IMR-90 (cell line): Measurements from ENCODE around the gene MRM2. TPM values are rescaled to one million over a fixed set of nuclear protein-coding genes. Genes with fewer than 3 reads are reported as not detected.

Experiments
- ATAC-seq: fragments of 200-7000 bp; cut with Tn5 transposase; 2 replicates; pipeline ENCODE4 v1.9.1; 2020; ENCODE audit warnings: low read depth, mild to moderate bottlenecking, moderate library complexity
- BruUV-seq: library from RNA; stranded (reverse); fragments of 400-500 nt; replicated peaks from 2 replicates; lab custom pipeline; 2021; lab: Mats Ljungman, UMichigan
- CTCF ChIA-PET: fragments of 300-600 bp; formaldehyde crosslinking; extraction: SDS; loops from one replicate; lab custom pipeline; 2021; ENCODE audit warnings: antibody characterized with exemption; lab: Yijun Ruan, JAX
- POLR2A ChIA-PET: fragments of 300-600 bp; sonication (Branson Sonifier 250); formaldehyde crosslinking; loops from one replicate; lab custom pipeline; 2022; ENCODE audit warnings: antibody characterized with exemption; ENCODE audit not compliant: unreplicated experiment; lab: Charles Lee
- DNase-seq: peaks from one replicate; pipeline ENCODE4 v3.0.0; 2013
- H2AFZ ChIP-seq: replicated peaks from 2 replicates; pipeline ENCODE3; 2013; ENCODE audit warnings: low read length, mild to moderate bottlenecking; ENCODE audit not compliant: poor library complexity
- H2AK5ac ChIP-seq: 2 replicates; pipeline ENCODE4 v1.6.1; 2013; ENCODE audit warnings: low read depth, low read length, inconsistent platforms
- H2AK9ac ChIP-seq: replicated peaks from 2 replicates; pipeline ENCODE3; 2013; ENCODE audit warnings: mild to moderate bottlenecking, low read depth, low read length, moderate library complexity; ENCODE audit not compliant: poor library complexity
- H2BK120ac ChIP-seq: 2 replicates; pipeline ENCODE4 v1.6.1; 2013; ENCODE audit warnings: low read depth, low read length, inconsistent platforms
- H2BK15ac ChIP-seq: 3 replicates; pipeline ENCODE4 v1.6.1; 2013; ENCODE audit warnings: low read depth, low read length, inconsistent platforms
- H2BK20ac ChIP-seq: 2 replicates; pipeline ENCODE4 v1.6.1; 2013; ENCODE audit warnings: low read depth, mild to moderate bottlenecking, inconsistent platforms, low read length, moderate library complexity
- H2BK5ac ChIP-seq: 2 replicates; pipeline ENCODE4 v1.6.1; 2013; ENCODE audit warnings: mild to moderate bottlenecking, low read depth, low read length, inconsistent platforms; ENCODE audit not compliant: poor library complexity, severe bottlenecking
- H3K14ac ChIP-seq: replicated peaks from 2 replicates; pipeline ENCODE4 v1.6.1; 2013; ENCODE audit warnings: low read depth, low read length, inconsistent platforms
- H3K18ac ChIP-seq: 2 replicates; pipeline ENCODE4 v1.6.1; 2013; ENCODE audit warnings: low read depth, low read length, control low read depth
- H3K23ac ChIP-seq: 2 replicates; pipeline ENCODE4 v1.6.1; 2013; ENCODE audit warnings: low read depth, low read length, inconsistent platforms
- H3K27ac ChIP-seq: 2 replicates; pipeline ENCODE4 v1.5.1; 2013; ENCODE audit warnings: mild to moderate bottlenecking, control low read depth, low read length; ENCODE audit not compliant: insufficient read depth
- H3K27me3 ChIP-seq: 2 replicates; pipeline ENCODE4 v1.6.1; 2013; ENCODE audit warnings: low read length; ENCODE audit not compliant: control insufficient read depth, insufficient read depth
- H3K36me3 ChIP-seq: 2 replicates; pipeline ENCODE4 v1.6.1; 2013; ENCODE audit warnings: low read length, mixed read lengths; ENCODE audit not compliant: control insufficient read depth, insufficient read depth
- H3K4ac ChIP-seq: 2 replicates; pipeline ENCODE4 v1.6.1; 2013; ENCODE audit warnings: low read depth, low read length, inconsistent platforms
- H3K4me1 ChIP-seq: 2 replicates; pipeline ENCODE4 v1.6.1; 2013; ENCODE audit warnings: low read length, mixed read lengths; ENCODE audit not compliant: control insufficient read depth, insufficient read depth
- H3K4me2 ChIP-seq: 2 replicates; pipeline ENCODE4 v1.6.1; 2013; ENCODE audit warnings: low read depth, mild to moderate bottlenecking, control low read depth, low read length, moderate library complexity
- H3K4me3 ChIP-seq: 2 replicates; pipeline ENCODE4 v1.5.1; 2013; ENCODE audit warnings: low read depth, mild to moderate bottlenecking, control low read depth, low read length, moderate library complexity; ENCODE audit not compliant: insufficient read depth
- H3K56ac ChIP-seq: 2 replicates; pipeline ENCODE4 v1.6.1; 2013; ENCODE audit warnings: low read length, inconsistent platforms; ENCODE audit not compliant: insufficient read depth; ENCODE audit errors: extremely low read depth
- H3K79me1 ChIP-seq, 2 experiments: 2 replicates each; pipeline ENCODE4 v1.6.1; 2013; ENCODE audit warnings: low read length in 2 of 2, inconsistent platforms in 1 of 2, low read depth in 1 of 2
- H3K9ac ChIP-seq: 2 replicates; pipeline ENCODE4 v1.6.1; 2013; ENCODE audit warnings: low read depth, low read length, control low read depth
- H3K9me1 ChIP-seq: 2 replicates; pipeline ENCODE4 v1.6.1; 2013; ENCODE audit warnings: low read length, inconsistent platforms; ENCODE audit not compliant: insufficient read depth
- H3K9me3 ChIP-seq: 2 replicates; pipeline ENCODE4 v1.6.1; 2013; ENCODE audit warnings: low read length; ENCODE audit not compliant: control insufficient read depth, insufficient read depth
- H4K20me1 ChIP-seq: 2 replicates; pipeline ENCODE4 v1.6.1; 2013; ENCODE audit warnings: low read length, inconsistent platforms; ENCODE audit not compliant: insufficient read depth
- H4K5ac ChIP-seq: 2 replicates; pipeline ENCODE4 v1.6.1; 2013; ENCODE audit warnings: mild to moderate bottlenecking, low read depth, low read length, control low read depth
- H4K8ac ChIP-seq, 2 experiments: 2 replicates each; pipeline ENCODE4 v1.6.1; 2013; ENCODE audit warnings: low read depth in 2 of 2, low read length in 2 of 2, control low read depth in 1 of 2, inconsistent platforms in 1 of 2
- H4K91ac ChIP-seq: 2 replicates; pipeline ENCODE4 v1.6.1; 2013; ENCODE audit warnings: low read depth, low read length, inconsistent platforms; ENCODE audit not compliant: insufficient read depth
- MAFK ChIP-seq: IDR thresholded peaks from 2 replicates; pipeline ENCODE4 v1.6.1; 2012; ENCODE audit warnings: low read depth, low read length, improper control_type of control experiment
- MAZ ChIP-seq: IDR thresholded peaks from 2 replicates; pipeline ENCODE4 v1.6.1; 2012; ENCODE audit warnings: low read depth, mild to moderate bottlenecking, low read length, improper control_type of control experiment, moderate library complexity, borderline replicate concordance
- RCOR1 ChIP-seq: IDR thresholded peaks from 2 replicates; pipeline ENCODE4 v1.6.1; 2012; ENCODE audit warnings: mild to moderate bottlenecking, low read length, improper control_type of control experiment; ENCODE audit not compliant: insufficient replicate concordance
- RFX5 ChIP-seq: IDR thresholded peaks from 2 replicates; pipeline ENCODE4 v1.8.0; 2012; ENCODE audit warnings: low read depth, mild to moderate bottlenecking, low read length, moderate library complexity
- WGBS, 2 experiments: methylation state at CpG; one replicate each; pipeline versions ENCODE4 v1.1.5 to v1.1.7; 2013; ENCODE audit warnings: missing lambda C conversion rate in 2 of 2; ENCODE audit not compliant: insufficient read length in 1 of 2; ENCODE audit errors: extremely low coverage in 2 of 2; 5-methylcytosine and 5-hydroxymethylcytosine counted together
- dilution Hi-C: fragments of 300-500 bp; cut with HindIII; formaldehyde crosslinking; loops from one replicate; pipeline ENCODE4 v1.14.3; 2018; ENCODE audit warnings: low sequenced_read_pairs; ENCODE audit not compliant: unreplicated experiment
- in situ Hi-C: fragments of 300-500 bp; cut with MboI; formaldehyde crosslinking; loops from 3 replicates; pipeline ENCODE4 v1.14.3; 2019; ENCODE audit warnings: low sequenced_read_pairs, inconsistent platforms, mixed read lengths
- intact Hi-C: fragments of 100-400 bp; cut with micrococcal nuclease; formaldehyde crosslinking; loops from 2 replicates; pipeline ENCODE4 v1.10.0; 2022
- polyA plus RNA-seq, 3 experiments: library from polyadenylated mRNA; depleted of rRNA; stranded (reverse); fragments of >200 nt; gene quantifications; 2 replicates each; pipeline ENCODE4 v1.2.3, GENCODE V29; 2012; ENCODE audit warnings: low replicate concordance in 1 of 3
- total RNA-seq: library from RNA; depleted of rRNA; stranded (reverse); fragments of >200 nt; gene quantifications from 2 replicates; pipeline ENCODE4 v1.2.3, GENCODE V29; 2012

MRM2 gene
- total and polyA plus RNA-seq, 2 of the 4 experiments (the other 2 are of a cell fraction) = 19.1 to 23.8 TPM

- H3K4ac ChIP-seq = no peak overlapping the region
- TF ChIP-seq MAZ (no peak), RFX5 (no peak), RCOR1 (no peak), MAFK (no peak)
- WGBS, 2 experiments = 90% methylated on average over 20 of the region's 32 CpGs; no CpG with 5 or more reads in 1 of the 2 experiments
These were observed 45.3 kb downstream of the MRM2 start for GRCh38 chr7:2196381-2197378.

More at GRCh38 chr7:2196381-2197378, 45.3 kb downstream of the MRM2 start:
- no peaks in the 10 kb centered on the region for H3K27me3 ChIP-seq
- H2AK5ac ChIP-seq = no peak overlapping the region
- in situ Hi-C loops = no loop called here
- no TSS peak for BruUV-seq
- no peak overlapping the region for H3K27ac ChIP-seq
- no peak overlapping the region for H3K9ac ChIP-seq
- no peak overlapping the region for H4K91ac ChIP-seq
- H3K14ac ChIP-seq = no peak overlapping the region; the same call in 1 of the 2 replicates
- H2BK120ac ChIP-seq = no peak overlapping the region
- H3K23ac ChIP-seq = no peak overlapping the region
- no peak overlapping the region for H2AFZ ChIP-seq
- ChIA-PET CTCF (no interaction called here), POLR2A (no interaction called here)
- no peaks in the 10 kb centered on the region for H3K9me3 ChIP-seq
- intact Hi-C loops = no loop called here
- no peak overlapping the region for H2AK9ac ChIP-seq
- peaks cover 6 to 20% of the 10 kb centered on the region in 2 experiments; a peak in 3 of 4 replicates for H3K79me1 ChIP-seq
- H4K20me1 ChIP-seq = no peaks in the 10 kb centered on the region; the same call in 1 of the 2 replicates
- no peak for DNase-seq
- H3K36me3 ChIP-seq = peaks cover 24% of the 10 kb centered on the region
- no peak overlapping the region for H2BK5ac ChIP-seq
- no peaks in the 10 kb centered on the region for H3K4me1 ChIP-seq
- no peak overlapping the region for H2BK15ac ChIP-seq
- H4K5ac ChIP-seq = no peak overlapping the region
- no peak overlapping the region for H3K4me2 ChIP-seq
- H3K9me1 ChIP-seq = no peaks in the 10 kb centered on the region
- H4K8ac ChIP-seq = no peak overlapping the region
- no peak overlapping the region for H3K18ac ChIP-seq
- ATAC-seq = no peak
- H2BK20ac ChIP-seq = no peak overlapping the region
- dilution Hi-C loops = no loop called here
- H3K4me3 ChIP-seq = no peak overlapping the region
- H3K56ac ChIP-seq = no peak overlapping the region
